HG03196 (cell line): ENCODE results near the gene COQ10B.
"Not testable (repeated sequence)": the region's sequence is repeated elsewhere in the genome, so short reads cannot be mapped to it uniquely, and the experiment has no call there.

ENCODE experiments used
- ATAC-seq: cut with Tn5 transposase; IDR thresholded peaks from one replicate; pipeline ENCODE4 v1.9.1; 2021; ENCODE audit not compliant: unreplicated experiment

The COQ10B gene

GRCh38 chr2:197453123-197453913 lies at the start of gene COQ10B:
TSS of gene COQ10B (plus strand) at chr2:197453552. CDS start at chr2:197453561, 9 bp downstream.
- peak; percentile 95 for ATAC-seq

GRCh38 chr2:197405582-197405981 lies 47.8 kb upstream of the COQ10B start:
- ATAC-seq, result no peak

GRCh38 chr2:197414039-197414438 lies 39.3 kb upstream of the COQ10B start:
- no peak for ATAC-seq

GRCh38 chr2:197414515-197414914 lies 38.8 kb upstream of the COQ10B start:
- no peak for ATAC-seq

- no peak for ATAC-seq
Observed at GRCh38 chr2:197416268-197416667, 37.1 kb upstream of the COQ10B start.

- no peak for ATAC-seq
Observed at GRCh38 chr2:197419438-197419837, 33.9 kb upstream of the COQ10B start.

GRCh38 chr2:197423307-197423706 lies 30.0 kb upstream of the COQ10B start:
- ATAC-seq, result no peak

- no peak for ATAC-seq
Observed at GRCh38 chr2:197425550-197425949, 27.8 kb upstream of the COQ10B start.

GRCh38 chr2:197426723-197427603 lies 26.4 kb upstream of the COQ10B start:
- no peak for ATAC-seq

GRCh38 chr2:197427986-197428385 lies 25.4 kb upstream of the COQ10B start:
- no peak for ATAC-seq

GRCh38 chr2:197431858-197432257 lies 21.5 kb upstream of the COQ10B start:
- no peak for ATAC-seq

- ATAC-seq, result not testable (repeated sequence)
Observed at GRCh38 chr2:197432527-197432926, 20.8 kb upstream of the COQ10B start.

- ATAC-seq, result no peak
Observed at GRCh38 chr2:197433780-197434438, 19.4 kb upstream of the COQ10B start.

GRCh38 chr2:197434541-197435513 lies 18.5 kb upstream of the COQ10B start, which contains the start of gene SF3B1:
TSS of gene SF3B1 (minus strand) at chr2:197435028. CDS start at chr2:197434999, 29 bp downstream.
- peak; percentile 95 for ATAC-seq

- peak; percentile 6 for ATAC-seq
Observed at GRCh38 chr2:197435598-197436420, 17.5 kb upstream of the COQ10B start.

- no peak for ATAC-seq
Observed at GRCh38 chr2:197437380-197437779, 16.0 kb upstream of the COQ10B start.

- ATAC-seq, result no peak
Observed at GRCh38 chr2:197442857-197443256, 10.5 kb upstream of the COQ10B start.

GRCh38 chr2:197445746-197446145 lies 7.6 kb upstream of the COQ10B start:
- ATAC-seq, result no peak

GRCh38 chr2:197446844-197447243 lies 6.5 kb upstream of the COQ10B start:
- no peak for ATAC-seq
